H1 (cell line): ENCODE measurements around the gene APC2. TPM values are rescaled to one million over a fixed set of nuclear protein-coding genes. Genes with fewer than 3 reads are reported as not detected.

ENCODE experiments used
- CTCF ChIA-PET: fragments of 300-600 bp; sonication (Branson Sonifier 250); formaldehyde crosslinking; loops from one replicate; lab custom pipeline; 2021; ENCODE audit not compliant: partially characterized antibody; lab: Charles Lee
- POLR2A ChIA-PET: fragments of 300-600 bp; sonication (Branson Sonifier 250); formaldehyde crosslinking; loops from one replicate; lab custom pipeline; 2021; ENCODE audit warnings: inconsistent platforms; ENCODE audit not compliant: partially characterized antibody; lab: Charles Lee
- DNase-seq, 2 experiments: peaks; one replicate each; pipeline versions ENCODE4 v3.0.0 to v3.0.0-alpha.2; 2010 to 2022; ENCODE audit warnings: low spot score in 2 of 2, low read depth in 1 of 2, mixed read lengths in 1 of 2
- FAIRE-seq: peaks from 2 replicates; lab custom pipeline; 2011; peaks lifted over from hg19 to GRCh38; lab: Jason Lieb, UNC
- H2AFZ ChIP-seq: 2 replicates; pipeline ENCODE4 v1.8.1; 2012; ENCODE audit warnings: low read length, inconsistent platforms
- H2AK5ac ChIP-seq: 2 replicates; pipeline ENCODE4 v1.6.1; 2013; ENCODE audit warnings: low read depth, low read length
- H2BK120ac ChIP-seq: replicated peaks from 2 replicates; pipeline ENCODE3; 2013; ENCODE audit warnings: low read depth, low read length, inconsistent platforms
- H2BK12ac ChIP-seq: 2 replicates; pipeline ENCODE4 v1.6.1; 2013; ENCODE audit warnings: low read depth, low read length
- H2BK15ac ChIP-seq: 2 replicates; pipeline ENCODE4 v1.6.1; 2013; ENCODE audit warnings: low read length
- H2BK20ac ChIP-seq: 2 replicates; pipeline ENCODE4 v1.6.1; 2013; ENCODE audit warnings: low read length
- H2BK5ac ChIP-seq: 2 replicates; pipeline ENCODE4 v1.6.1; 2013; ENCODE audit warnings: low read depth, low read length
- H3K14ac ChIP-seq: 2 replicates; pipeline ENCODE4 v1.6.1; 2013; ENCODE audit warnings: inconsistent platforms; ENCODE audit not compliant: insufficient read length
- H3K18ac ChIP-seq: 2 replicates; pipeline ENCODE4 v1.6.1; 2013; ENCODE audit warnings: low read length; ENCODE audit errors: extremely low read depth
- H3K23ac ChIP-seq: 2 replicates; pipeline ENCODE4 v1.6.1; 2013; ENCODE audit warnings: inconsistent platforms; ENCODE audit not compliant: insufficient read length
- H3K23me2 ChIP-seq: 2 replicates; pipeline ENCODE4 v1.6.1; 2013; ENCODE audit warnings: low read depth, low read length
- H3K27ac ChIP-seq: 2 replicates; pipeline ENCODE4 v1.6.1; 2011; ENCODE audit warnings: low read depth, low read length, inconsistent platforms
- H3K27me3 ChIP-seq, 4 experiments: replicated peaks in 1 of 4; 1 replicate in 1 of 4; 2 replicates in 3 of 4; pipeline versions ENCODE4 v1.6.1 to v1.8.1; 2011 to 2013; ENCODE audit warnings: low read length in 3 of 4, mild to moderate bottlenecking in 3 of 4, inconsistent platforms in 2 of 4, mixed read lengths in 2 of 4, moderate library complexity in 1 of 4; ENCODE audit not compliant: control insufficient read depth in 3 of 4, insufficient read depth in 3 of 4; ENCODE audit errors: extremely low read depth in 1 of 4
- H3K36me3 ChIP-seq, 4 experiments: 2 replicates each; pipeline versions ENCODE4 v1.6.1 to v1.8.1; 2011 to 2013; ENCODE audit warnings: mild to moderate bottlenecking in 4 of 4, low read length in 3 of 4, moderate library complexity in 2 of 4, control low read depth in 1 of 4, inconsistent platforms in 1 of 4; ENCODE audit not compliant: insufficient read depth in 4 of 4, control insufficient read depth in 2 of 4
- H3K4ac ChIP-seq: replicated peaks from 2 replicates; pipeline ENCODE3; 2013; ENCODE audit warnings: low read length, low read depth, mixed read lengths, inconsistent platforms; ENCODE audit not compliant: insufficient read length
- H3K4me1 ChIP-seq, 4 experiments: replicated peaks in 1 of 4; 1 replicate in 1 of 4; 2 replicates in 3 of 4; pipeline versions ENCODE4 v1.6.1 to v1.8.1; 2011 to 2013; ENCODE audit warnings: low read length in 3 of 4, inconsistent platforms in 2 of 4, mixed read lengths in 1 of 4; ENCODE audit not compliant: insufficient read depth in 4 of 4, control insufficient read depth in 3 of 4
- H3K4me2 ChIP-seq, 2 experiments: 2 replicates each; pipeline versions ENCODE4 v1.6.1 to v1.8.1; 2011 to 2013; ENCODE audit warnings: low read depth in 2 of 2, low read length in 2 of 2, control low read depth in 1 of 2, inconsistent platforms in 1 of 2, mild to moderate bottlenecking in 1 of 2; ENCODE audit not compliant: insufficient read depth in 1 of 2
- H3K4me3 ChIP-seq, 4 experiments: fragments of 200-600, 300-600 bp in 1 of 4; sonication (generic), shearing (Covaris generic), sonication (Bioruptor Twin) in 1 of 4; 2 replicates each; pipeline versions ENCODE4 v1.5.1 to v1.8.1; 2011 to 2016; ENCODE audit warnings: low read length in 4 of 4, low read depth in 3 of 4, control low read depth in 2 of 4, inconsistent platforms in 2 of 4, mild to moderate bottlenecking in 2 of 4, mixed read lengths in 1 of 4, moderate library complexity in 1 of 4; ENCODE audit not compliant: insufficient read depth in 2 of 4; ENCODE audit errors: extremely low read depth in 1 of 4
- H3K56ac ChIP-seq: replicated peaks from 2 replicates; pipeline ENCODE3; 2013; ENCODE audit warnings: low read depth, mild to moderate bottlenecking, mixed read lengths, low read length, inconsistent platforms; ENCODE audit not compliant: insufficient read length
- H3K79me1 ChIP-seq: 2 replicates; pipeline ENCODE4 v1.6.1; 2013; ENCODE audit warnings: low read depth, low read length, control low read depth
- H3K79me2 ChIP-seq, 2 experiments: 2 replicates each; pipeline versions ENCODE4 v1.6.1 to v1.8.1; 2012 to 2013; ENCODE audit warnings: low read length in 2 of 2, mild to moderate bottlenecking in 2 of 2, inconsistent platforms in 1 of 2; ENCODE audit not compliant: insufficient read depth in 2 of 2, control insufficient read depth in 1 of 2
- H3K9ac ChIP-seq, 4 experiments: replicated peaks in 1 of 4; 1 replicate in 1 of 4; 2 replicates in 3 of 4; pipeline versions ENCODE4 v1.6.1 to v1.8.1; 2011 to 2013; ENCODE audit warnings: low read depth in 3 of 4, low read length in 3 of 4, control low read depth in 2 of 4, mild to moderate bottlenecking in 2 of 4, moderate library complexity in 2 of 4, inconsistent platforms in 1 of 4; ENCODE audit errors: extremely low read depth in 1 of 4
- H3K9me3 ChIP-seq, 2 experiments: 2 replicates each; pipeline versions ENCODE4 v1.6.1 to v1.8.1; 2012 to 2013; ENCODE audit warnings: mild to moderate bottlenecking in 2 of 2, moderate library complexity in 2 of 2, control low read depth in 1 of 2, inconsistent platforms in 1 of 2, low read depth in 1 of 2, low read length in 1 of 2, mixed read lengths in 1 of 2; ENCODE audit not compliant: insufficient read depth in 2 of 2
- H4K20me1 ChIP-seq, 2 experiments: replicated peaks in 1 of 2; 2 replicates each; pipeline versions ENCODE3 to v1.8.1; 2011 to 2013; ENCODE audit warnings: inconsistent platforms in 2 of 2, low read length in 2 of 2, mild to moderate bottlenecking in 1 of 2; ENCODE audit not compliant: insufficient read depth in 2 of 2, control insufficient read depth in 1 of 2
- H4K5ac ChIP-seq: 2 replicates; pipeline ENCODE4 v1.6.1; 2013; ENCODE audit warnings: low read length, low read depth, mixed read lengths, inconsistent platforms; ENCODE audit not compliant: insufficient read length
- H4K8ac ChIP-seq: 2 replicates; pipeline ENCODE4 v1.8.0; 2013; ENCODE audit warnings: mild to moderate bottlenecking, moderate library complexity, low read length, inconsistent platforms; ENCODE audit not compliant: insufficient read depth; ENCODE audit errors: extremely low read depth
- H4K91ac ChIP-seq: replicated peaks from 2 replicates; pipeline ENCODE3; 2013; ENCODE audit warnings: low read length, mixed read lengths, inconsistent platforms; ENCODE audit not compliant: insufficient read length
- CBX5 ChIP-seq: fragments of 300-800, 300-1000 bp; sonication (generic); IDR thresholded peaks from 2 replicates; pipeline ENCODE4 v1.7.1; 2016; ENCODE audit warnings: antibody characterized with exemption, low read length, low read depth
- KDM4A ChIP-seq: IDR thresholded peaks from one replicate; pipeline ENCODE4 v1.7.1; 2012; ENCODE audit warnings: low read depth, mild to moderate bottlenecking, moderate library complexity, low read length, inconsistent platforms; ENCODE audit not compliant: severe bottlenecking
- RFX5 ChIP-seq: IDR thresholded peaks from 2 replicates; pipeline ENCODE4 v1.6.1; 2011; ENCODE audit warnings: low read depth, low read length, improper control_type of control experiment, borderline replicate concordance
- SIN3A ChIP-seq, 2 experiments: IDR thresholded peaks in 1 of 2; conservative IDR thresholded peaks in 1 of 2; 2 replicates each; pipeline ENCODE4 v1.6.1; 2011 to 2012; ENCODE audit warnings: low read length in 2 of 2, improper control_type of control experiment in 1 of 2, low read depth in 1 of 2, mild to moderate bottlenecking in 1 of 2
- SUZ12 ChIP-seq: fragments of 200-600 bp; sonication (generic); IDR thresholded peaks from 2 replicates; pipeline ENCODE4 v1.6.1; 2012; ENCODE audit warnings: mild to moderate bottlenecking, inconsistent platforms, low read length, moderate library complexity, mixed read lengths
- WGBS, 2 experiments: shearing (Covaris generic) in 1 of 2; methylation state at CpG; one replicate each; pipeline versions ENCODE4 v1.1.6 to v1.1.7; 2013 to 2015; ENCODE audit warnings: low lambda C conversion rate in 2 of 2, mixed read lengths in 2 of 2, inconsistent platforms in 1 of 2, low coverage in 1 of 2, missing lambda C conversion rate in 1 of 2; ENCODE audit not compliant: insufficient replicate concordance in 2 of 2, insufficient coverage in 1 of 2, insufficient read length in 1 of 2; ENCODE audit errors: extremely low coverage in 1 of 2, missing lambda C conversion rate in 1 of 2; 5-methylcytosine and 5-hydroxymethylcytosine counted together
- polyA plus RNA-seq, 7 experiments: library from polyadenylated mRNA; depleted of rRNA in 3 of 7; stranded (reverse) in 5 of 7; unstranded in 2 of 7; fragments of >200 nt in 5 of 7; fragments of 200-250 nt in 2 of 7; gene quantifications; 1 replicate in 5 of 7; 2 replicates in 1 of 7; 4 replicates in 1 of 7; pipeline versions ENCODE4 v1.2.1 to v1.2.3, GENCODE V29; 2011 to 2013; ENCODE audit warnings: missing spikeins in 2 of 7, mixed read lengths in 2 of 7
- total RNA-seq: library from RNA; stranded (reverse); fragmentation: NEBNext Ultra II Directional; extraction: Animal tissue kit (Norgen Biotek cat#: 25700); gene quantifications from 2 replicates; pipeline ENCODE4 v1.2.1, GENCODE V29; 2021

APC2 gene
- total and polyA plus RNA-seq, 2 of the 8 experiments (the other 6 are each of a cell fraction or from before 2014, with no cell fraction given): 1.3 to 4.1 TPM

GRCh38 chr19:1432507-1432887 lies 17.4 kb upstream of the APC2 start:
- no peak for TF ChIP-seq SIN3A (conservative IDR thresholded peaks at IDR 0.05 in 1 of 2, IDR thresholded peaks at IDR 0.05 in 1 of 2; ENCODE audit: low read depth in 1 of 2, low read length in 2 of 2)
- TF ChIP-seq RFX5: no peak
- no peak for TF ChIP-seq SUZ12
- TF ChIP-seq KDM4A: no peak
- no peak for TF ChIP-seq CBX5
- H3K4me3 ChIP-seq: no peak overlapping the region
- H4K8ac ChIP-seq: peak overlapping the region; percentile 57; the same call in 1 of the 2 replicates
- no peak overlapping the region for H3K4me2 ChIP-seq
- DNase-seq (no peak), FAIRE-seq (no peak)
- no peak overlapping the region for H4K5ac ChIP-seq
- no peak overlapping the region for H2BK20ac ChIP-seq
- no peaks in the 10 kb centered on the region for H3K9me3 ChIP-seq
- no peak overlapping the region for H3K18ac ChIP-seq
- no peak overlapping the region for H2AFZ ChIP-seq
- H4K91ac ChIP-seq: no peak overlapping the region
- no peaks in the 10 kb centered on the region for H3K23me2 ChIP-seq
- no peak overlapping the region for H2AK5ac ChIP-seq
- no peak overlapping the region for H3K56ac ChIP-seq
- POLR2A ChIA-PET: interaction anchor here (0.9 to 2.7 kb wide), 5 partner anchors 10 to 61 kb away, joined by 3 to 12 read pairs (median 5); no protein-coding TSS in a partner anchor
- H3K23ac ChIP-seq: no peak overlapping the region
- H3K36me3 ChIP-seq: peaks cover 28 to 56% (median 49%) of the 10 kb centered on the region in 4 experiments
- H2BK12ac ChIP-seq: no peak overlapping the region
- 0 out of 2 replicates have a peak, but pooled peaks cover 2% of the 10 kb centered on the region for H3K79me1 ChIP-seq
- no peak overlapping the region for H2BK120ac ChIP-seq
- H2BK15ac ChIP-seq: no peak overlapping the region
- no peak overlapping the region for H3K14ac ChIP-seq
- no peaks in the 10 kb centered on the region for H3K4me1 ChIP-seq
- CTCF ChIA-PET: interaction anchor here (2.9 kb wide), 1 partner anchor 13 kb away, joined by 6 read pairs; no protein-coding TSS in a partner anchor
- H3K4ac ChIP-seq: no peak overlapping the region
- peaks cover 15 to 23% of the 10 kb centered on the region in 2 experiments for H4K20me1 ChIP-seq
- H2BK5ac ChIP-seq: no peak overlapping the region
- no peaks in the 10 kb centered on the region; a peak in 1 of 4 replicates for H3K79me2 ChIP-seq
- no peaks in the 10 kb centered on the region for H3K27me3 ChIP-seq
- no peak overlapping the region for H3K27ac ChIP-seq
- 94% methylated on average over 14 of the region's 16 CpGs; no CpG with 5 or more reads in 1 of the 2 experiments for WGBS, 2 experiments
- no peak overlapping the region for H3K9ac ChIP-seq
